ENCODE results near the gene KLRF2.

- TF ChIP-seq CTCF (conservative IDR thresholded peaks at IDR 0.05; ENCODE audit: low read depth, low read length) (no peak), EZH2phosphoT487 (IDR thresholded peaks at IDR 0.05; ENCODE audit: borderline replicate concordance, low read length) (no peak)
Observed at GRCh38 chr12:9872742-9873141, 8.5 kb upstream of the KLRF2 start.
